Bronchial epithelial cell (primary cell): ENCODE results near the gene TSHZ3. TPM values are rescaled to one million over a fixed set of nuclear protein-coding genes. Genes with fewer than 3 reads are reported as not detected.

Experiments used
- DNase-seq: peaks from one replicate; pipeline ENCODE4 v3.0.0-alpha.2; 2010; ENCODE audit warnings: low read depth
- FAIRE-seq: peaks from 2 replicates; lab custom pipeline; 2011; peaks lifted over from hg19 to GRCh38; lab: Jason Lieb, UNC
- H3K27me3 ChIP-seq: 2 replicates; pipeline ENCODE4 v1.5.1; 2011; ENCODE audit warnings: low read length; ENCODE audit not compliant: control insufficient read depth, insufficient read depth
- H3K36me3 ChIP-seq: 2 replicates; pipeline ENCODE4 v1.5.1; 2011; ENCODE audit warnings: low read length; ENCODE audit not compliant: control insufficient read depth, insufficient read depth
- H3K4me3 ChIP-seq: 2 replicates; pipeline ENCODE4 v1.5.1; 2011; ENCODE audit warnings: mild to moderate bottlenecking, low read depth, low read length, control low read depth
- total RNA-seq: library from RNA; depleted of rRNA; stranded (reverse); fragments of >200 nt; gene quantifications from 2 replicates; pipeline ENCODE4 v1.2.1, GENCODE V29; 2014
- TF ChIP-seq, protein P1 (sequence below): IDR thresholded peaks from 2 replicates; pipeline ENCODE4 v1.5.1; 2011; ENCODE audit warnings: mild to moderate bottlenecking, moderate library complexity, low read length, control low read depth, inconsistent platforms; ENCODE audit not compliant: insufficient read depth, severe bottlenecking

Gene TSHZ3
- total RNA-seq, 1 donor from 2014 or later = 1.6 TPM

DNA sequence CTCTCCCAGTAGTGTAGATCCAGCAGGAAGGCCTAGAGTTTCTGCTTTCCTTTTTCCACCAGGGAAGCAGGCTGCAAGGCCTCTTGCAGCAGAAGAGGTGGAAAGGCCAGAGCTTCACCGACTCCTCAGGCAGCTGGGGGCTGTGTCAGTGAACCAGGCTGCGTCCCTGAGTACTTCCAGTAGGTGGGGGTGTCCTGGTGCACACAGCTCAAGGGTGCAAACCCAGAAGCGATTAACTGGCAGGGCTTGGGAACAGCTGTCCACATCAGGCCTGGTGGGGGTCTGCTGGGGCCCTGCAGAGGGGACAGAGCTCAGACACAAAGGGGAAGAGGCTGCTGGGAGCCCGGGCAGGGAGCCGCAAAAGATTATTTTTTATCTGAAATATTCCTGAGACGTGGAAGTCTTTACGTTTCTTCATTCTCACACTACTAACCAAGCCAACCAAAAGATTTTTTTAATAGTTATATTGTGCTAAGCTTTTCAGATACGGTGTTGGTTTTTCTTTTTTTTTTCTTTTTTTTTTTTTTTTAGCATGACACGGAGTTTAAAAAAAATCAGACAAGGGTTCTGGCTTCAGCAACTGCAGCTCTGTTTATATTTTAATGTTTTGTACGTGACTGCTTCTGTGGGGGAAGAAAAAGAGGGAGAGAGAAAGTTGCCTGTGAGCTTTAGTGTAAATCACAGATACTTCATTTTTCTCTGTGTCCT lies 11.0 kb downstream of the TSHZ3 start:
- DNase-seq (no peak), FAIRE-seq (no peak)
- H3K4me3 ChIP-seq = no peak overlapping the region
- no peaks in the 10 kb centered on the region for H3K36me3 ChIP-seq
- H3K27me3 ChIP-seq = no peaks in the 10 kb centered on the region
- TF ChIP-seq, protein P1, sequence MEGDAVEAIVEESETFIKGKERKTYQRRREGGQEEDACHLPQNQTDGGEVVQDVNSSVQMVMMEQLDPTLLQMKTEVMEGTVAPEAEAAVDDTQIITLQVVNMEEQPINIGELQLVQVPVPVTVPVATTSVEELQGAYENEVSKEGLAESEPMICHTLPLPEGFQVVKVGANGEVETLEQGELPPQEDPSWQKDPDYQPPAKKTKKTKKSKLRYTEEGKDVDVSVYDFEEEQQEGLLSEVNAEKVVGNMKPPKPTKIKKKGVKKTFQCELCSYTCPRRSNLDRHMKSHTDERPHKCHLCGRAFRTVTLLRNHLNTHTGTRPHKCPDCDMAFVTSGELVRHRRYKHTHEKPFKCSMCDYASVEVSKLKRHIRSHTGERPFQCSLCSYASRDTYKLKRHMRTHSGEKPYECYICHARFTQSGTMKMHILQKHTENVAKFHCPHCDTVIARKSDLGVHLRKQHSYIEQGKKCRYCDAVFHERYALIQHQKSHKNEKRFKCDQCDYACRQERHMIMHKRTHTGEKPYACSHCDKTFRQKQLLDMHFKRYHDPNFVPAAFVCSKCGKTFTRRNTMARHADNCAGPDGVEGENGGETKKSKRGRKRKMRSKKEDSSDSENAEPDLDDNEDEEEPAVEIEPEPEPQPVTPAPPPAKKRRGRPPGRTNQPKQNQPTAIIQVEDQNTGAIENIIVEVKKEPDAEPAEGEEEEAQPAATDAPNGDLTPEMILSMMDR = peak; percentile 65

- no peaks in the 10 kb centered on the region for H3K27me3 ChIP-seq
- DNase-seq (no peak), FAIRE-seq (peak; percentile 43)
- TF ChIP-seq, protein P1 = no peak
- no peak overlapping the region for H3K4me3 ChIP-seq
- H3K36me3 ChIP-seq = no peaks in the 10 kb centered on the region
These were observed 12.0 kb downstream of the TSHZ3 start for GRCh38 chr19:31337008-31337914.

- TF ChIP-seq, protein P1 = no peak
- H3K36me3 ChIP-seq = no peaks in the 10 kb centered on the region
- H3K27me3 ChIP-seq = no peaks in the 10 kb centered on the region
- no peak for FAIRE-seq
- no peak for DNase-seq
- no peak overlapping the region for H3K4me3 ChIP-seq
These were observed 13.5 kb downstream of the TSHZ3 start for GRCh38 chr19:31335716-31336115.

DNA sequence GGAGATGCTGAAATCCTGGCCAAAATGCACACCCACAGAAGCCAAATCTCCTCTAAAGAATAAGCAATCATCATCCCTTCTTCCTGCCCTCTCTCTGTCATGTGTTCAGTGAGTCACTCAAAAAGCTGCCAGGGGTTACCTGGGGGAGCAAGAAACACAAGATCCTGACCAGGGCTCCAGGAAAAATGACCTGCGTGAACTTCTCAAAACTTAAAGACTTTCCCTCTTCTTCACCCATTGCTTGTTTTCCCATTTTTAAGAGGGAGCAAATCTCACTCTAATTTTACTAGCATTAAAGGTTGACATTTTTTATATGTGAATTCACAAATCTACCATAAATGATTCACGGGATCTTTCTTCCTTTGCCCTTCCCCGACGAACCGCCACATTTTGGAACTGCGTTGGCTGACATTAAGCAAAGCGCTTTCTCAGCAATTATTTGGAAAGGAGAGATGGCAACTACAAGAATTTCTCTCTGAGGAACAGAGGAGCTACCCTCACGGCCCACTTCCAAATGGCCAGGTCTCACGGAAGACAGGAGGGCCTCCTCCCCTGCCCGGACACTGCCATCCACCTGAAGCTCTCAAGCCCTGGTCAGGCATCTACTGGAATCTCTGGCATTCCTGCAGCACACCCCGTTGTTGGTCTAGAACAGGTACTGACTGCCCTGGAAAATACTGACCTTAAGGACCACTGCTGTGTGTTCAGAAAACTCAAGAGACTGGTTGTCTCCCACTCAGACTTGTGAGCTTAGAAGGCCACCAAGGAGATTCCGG lies 14.2 kb downstream of the TSHZ3 start:
- DNase-seq (peak; percentile 73), FAIRE-seq (peak; percentile 64)
- Histone ChIP-seq H3K36me3 (no peaks in the 10 kb centered on the region), H3K4me3 (no peak overlapping the region), H3K27me3 (no peaks in the 10 kb centered on the region)
- TF ChIP-seq, protein P1 = no peak

GRCh38 chr19:31334101-31334848 lies 15.0 kb downstream of the TSHZ3 start:
- no peak for FAIRE-seq
- H3K36me3 ChIP-seq = no peaks in the 10 kb centered on the region
- TF ChIP-seq, protein P1 = no peak
- no peaks in the 10 kb centered on the region for H3K27me3 ChIP-seq
- no peak overlapping the region for H3K4me3 ChIP-seq
- peak; percentile 89 for DNase-seq
